Measurements from ENCODE around the gene HRH2.
"Not testable (repeated sequence)": the region's sequence is repeated elsewhere in the genome, so short reads cannot be mapped to it uniquely, and the experiment has no call there.

The HRH2 gene

DNA sequence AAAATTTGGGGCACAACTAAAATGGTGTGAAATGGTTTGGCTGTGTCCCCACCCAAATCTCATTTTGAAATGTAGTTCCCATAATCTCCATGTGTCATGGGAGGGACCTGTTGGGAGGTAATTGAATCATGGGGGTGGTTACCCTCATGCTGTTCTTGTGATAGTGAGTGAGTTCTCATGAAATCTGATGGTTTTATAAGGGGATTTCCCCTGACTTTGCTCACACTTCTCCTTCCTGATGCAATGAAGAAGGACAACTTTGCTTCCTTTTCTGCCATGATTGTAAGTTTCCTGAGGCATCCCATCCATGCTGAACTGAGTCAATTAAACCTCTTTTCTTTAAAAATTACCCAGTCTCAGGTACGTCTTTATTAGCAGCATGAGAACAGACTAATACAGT lies 102.1 kb downstream of the HRH2 start:
- H3K36me3 ChIP-seq (ENCODE audit: control insufficient read depth in 4 of 4, insufficient read depth in 4 of 4, low read length in 3 of 4); DNase-seq; H3K4me1 ChIP-seq (ENCODE audit: control extremely low read depth in 1 of 4, control insufficient read depth in 4 of 4, insufficient read depth in 4 of 4, low read length in 3 of 4); CTCF ChIA-PET; H3K27ac ChIP-seq (ENCODE audit: insufficient read depth in 1 of 2, low read depth in 1 of 2, low read length in 2 of 2, poor library complexity in 1 of 2, severe bottlenecking in 2 of 2); H3K4me3 ChIP-seq (ENCODE audit: control insufficient read depth in 1 of 7, extremely low read depth in 1 of 7, insufficient read depth in 4 of 7, low read depth in 2 of 7, low read length in 6 of 7); POLR2A ChIA-PET; H3K9me3 ChIP-seq (ENCODE audit: control extremely low read depth in 1 of 5, control insufficient read depth in 4 of 5, insufficient read depth in 2 of 5, low read depth in 1 of 5, low read length in 4 of 5): not testable (repeated sequence)
- no CpG with 5 or more reads among the region's 1 CpG for WGBS (ENCODE audit: insufficient coverage)
- peaks cover 0 to 12% (median 3%) of the 10 kb centered on the region in 5 experiments for H3K27me3 ChIP-seq (replicated peaks in 2 of 5; ENCODE audit: control insufficient read depth in 4 of 5, insufficient read depth in 5 of 5, low read length in 4 of 5)

Measured in common myeloid progenitor, CD34-positive (primary cell).